HG02571 (cell line): ENCODE data around the gene ADGRG1.

Experiments used
- ATAC-seq: cut with Tn5 transposase; IDR thresholded peaks from one replicate; pipeline ENCODE4 v1.9.1; 2021; ENCODE audit warnings: mild to moderate bottlenecking, moderate library complexity; ENCODE audit not compliant: unreplicated experiment

The ADGRG1 gene

GRCh38 chr16:57633383-57634064 lies 5.1 kb downstream of the ADGRG1 start:
- ATAC-seq = no peak

DNA sequence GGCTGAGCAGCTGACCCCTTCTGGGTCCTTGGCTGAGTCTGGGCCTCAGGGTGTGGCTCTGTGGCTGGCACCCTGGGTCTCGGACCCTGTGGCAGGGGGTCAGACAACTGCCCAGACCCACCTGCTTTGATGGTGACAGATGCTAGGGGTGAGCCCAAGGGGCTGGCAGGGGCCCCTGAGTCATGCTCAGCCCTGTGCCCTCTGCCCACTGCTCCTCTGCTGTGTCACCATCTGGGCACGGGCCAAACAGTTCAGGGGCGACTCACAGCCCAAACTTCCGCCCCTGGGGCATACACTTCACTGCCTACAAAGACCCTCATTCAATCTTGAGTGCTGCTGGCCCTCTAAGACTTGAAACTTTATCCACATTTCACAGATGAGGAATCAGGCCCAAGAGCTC lies 5.7 kb downstream of the ADGRG1 start:
- ATAC-seq = no peak

GRCh38 chr16:57635266-57636097 lies 7.1 kb downstream of the ADGRG1 start:
- ATAC-seq = no peak

GRCh38 chr16:57636184-57636583 lies 7.8 kb downstream of the ADGRG1 start:
- no peak for ATAC-seq

DNA sequence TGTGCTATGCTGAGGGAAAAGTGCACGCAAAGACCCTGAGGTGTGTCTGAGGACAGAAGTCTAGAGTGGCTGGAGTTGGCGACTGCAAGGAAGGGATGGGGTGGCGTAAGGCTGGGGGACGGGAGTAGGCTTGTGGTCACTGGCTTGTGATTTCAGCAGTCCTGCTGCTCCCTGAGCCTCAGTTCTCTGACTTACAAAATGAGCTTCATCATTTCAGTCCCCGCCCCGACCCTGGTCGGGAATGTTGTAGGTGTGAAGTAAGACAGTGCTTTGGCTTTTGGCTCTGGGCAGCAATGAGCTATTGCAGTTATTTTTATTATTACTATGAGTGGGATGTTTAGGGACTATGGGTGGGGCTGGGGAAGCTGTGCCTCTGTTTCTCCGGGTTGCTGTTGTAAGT lies 8.6 kb downstream of the ADGRG1 start:
- ATAC-seq = no peak

DNA sequence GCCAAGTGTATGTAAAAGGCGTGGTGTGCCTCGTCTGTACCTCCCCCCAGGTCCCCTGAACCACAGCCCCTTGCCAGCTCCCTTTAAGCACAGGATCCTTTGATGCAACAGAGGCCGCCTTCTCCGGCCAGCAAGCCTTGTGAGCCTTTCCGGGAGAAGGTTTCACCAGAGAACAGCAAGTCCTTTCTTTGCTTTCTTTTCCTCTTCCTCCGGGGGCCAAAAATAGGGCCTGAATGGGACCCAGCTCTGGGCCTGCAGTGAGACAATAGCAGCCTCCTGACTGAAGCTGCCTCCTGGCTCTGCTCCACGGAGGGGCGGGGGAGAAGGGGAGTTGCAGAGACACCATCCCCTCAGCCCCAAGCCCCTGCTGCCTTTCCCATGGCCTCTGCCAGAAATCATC lies 9.0 kb downstream of the ADGRG1 start:
- ATAC-seq = no peak

- ATAC-seq = no peak
Observed at GRCh38 chr16:57637965-57638364, 9.5 kb downstream of the ADGRG1 start.

DNA sequence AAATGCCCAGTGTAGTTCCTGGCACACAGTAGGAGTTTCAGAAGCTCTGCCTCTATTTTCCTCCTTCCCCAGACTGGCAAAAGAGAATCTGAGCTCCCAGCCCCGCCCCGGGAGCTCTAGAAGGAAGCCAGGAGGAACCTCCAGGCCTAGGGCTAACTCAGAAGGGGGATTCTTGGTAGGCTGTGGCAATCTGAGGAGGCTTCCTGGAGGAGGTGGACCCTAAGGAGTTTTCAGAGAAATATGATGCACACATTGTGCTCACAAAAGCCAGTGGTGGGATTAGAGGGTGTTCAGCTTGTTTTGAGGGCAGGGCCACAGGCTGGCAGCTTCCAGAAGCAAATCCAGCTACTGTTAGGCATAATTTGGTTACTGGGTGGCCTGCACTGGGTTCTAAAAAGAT lies 10.0 kb downstream of the ADGRG1 start:
- no peak for ATAC-seq

- no peak for ATAC-seq
Observed at GRCh38 chr16:57639172-57639887, 10.9 kb downstream of the ADGRG1 start.

GRCh38 chr16:57640185-57640584 lies 11.8 kb downstream of the ADGRG1 start:
- ATAC-seq = no peak

DNA sequence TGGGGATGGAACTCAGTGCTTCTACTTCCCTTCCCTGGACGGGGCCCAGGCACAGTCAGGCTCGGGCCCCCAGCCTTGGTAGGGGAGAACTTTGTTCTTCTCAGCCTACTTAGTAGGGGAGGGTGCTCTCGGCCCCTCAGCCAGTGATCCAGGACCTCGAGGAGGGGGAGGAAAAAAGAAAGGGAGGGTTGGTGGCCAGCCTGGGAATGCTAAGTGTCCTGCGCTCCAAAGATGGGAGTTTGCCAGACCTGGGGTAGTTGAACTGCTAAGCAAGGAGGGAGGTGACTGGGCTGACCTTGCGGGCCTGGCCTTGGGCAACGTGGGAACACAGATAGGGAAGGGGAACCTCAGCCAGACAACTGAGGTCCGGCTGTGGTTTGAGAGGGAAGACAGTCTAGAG lies 12.2 kb downstream of the ADGRG1 start:
- ATAC-seq = no peak

GRCh38 chr16:57642160-57643135 lies 14.0 kb downstream of the ADGRG1 start:
- no peak for ATAC-seq

DNA sequence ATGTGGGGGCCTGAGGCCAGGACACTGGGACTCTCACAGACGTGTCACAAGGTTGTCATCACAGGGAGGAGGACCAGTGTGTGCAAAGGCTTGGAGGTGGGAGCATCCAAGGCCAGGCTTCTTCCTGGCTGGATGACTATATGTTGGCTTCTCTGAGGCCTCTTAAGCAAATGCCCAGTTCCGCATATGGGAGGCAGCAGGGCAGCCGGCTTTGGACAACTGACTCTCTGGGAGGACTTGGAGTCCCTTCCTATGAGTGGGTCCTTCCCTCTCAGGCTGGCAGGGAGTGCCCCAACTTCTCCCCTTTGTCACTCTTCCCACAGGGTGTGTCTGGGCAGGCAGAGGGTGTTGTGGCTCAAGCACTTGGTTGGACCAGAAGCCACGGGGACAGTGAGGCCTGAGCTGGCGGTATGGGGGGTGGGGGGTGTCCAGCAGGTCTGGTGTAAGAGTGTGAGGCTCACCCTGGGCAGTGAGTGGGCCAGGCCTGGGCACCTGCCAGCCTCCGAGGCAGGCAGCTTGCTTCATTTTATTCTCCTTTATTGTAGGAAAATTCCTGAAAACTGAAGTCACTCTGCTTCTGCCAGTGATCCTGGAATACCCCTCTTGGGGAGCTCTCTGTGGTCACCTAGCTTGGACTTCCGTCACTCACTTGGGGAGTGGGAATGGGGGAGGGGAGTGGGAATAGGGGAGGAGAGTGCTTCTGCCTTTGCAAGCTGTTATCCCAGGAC lies 14.9 kb downstream of the ADGRG1 start:
- no peak for ATAC-seq

DNA sequence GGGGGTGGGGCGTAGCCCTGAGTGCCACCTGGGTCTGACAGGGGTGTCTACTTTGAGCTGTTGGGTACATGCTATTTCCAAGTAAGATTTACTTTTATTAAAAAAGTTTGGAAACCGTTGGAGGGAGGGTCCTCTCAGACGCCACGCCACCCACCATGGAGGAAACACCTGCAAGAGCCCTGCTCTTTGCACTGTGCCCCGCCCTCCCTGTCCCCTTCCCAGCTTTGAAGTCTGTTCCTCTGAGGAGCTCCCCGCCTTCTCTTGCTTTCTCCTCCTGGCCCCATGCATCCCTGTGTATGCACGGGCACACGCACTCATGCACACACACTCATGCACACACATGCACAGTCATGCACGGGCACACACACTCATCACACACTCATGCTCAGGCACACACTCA lies 15.5 kb downstream of the ADGRG1 start:
- ATAC-seq = no peak

DNA sequence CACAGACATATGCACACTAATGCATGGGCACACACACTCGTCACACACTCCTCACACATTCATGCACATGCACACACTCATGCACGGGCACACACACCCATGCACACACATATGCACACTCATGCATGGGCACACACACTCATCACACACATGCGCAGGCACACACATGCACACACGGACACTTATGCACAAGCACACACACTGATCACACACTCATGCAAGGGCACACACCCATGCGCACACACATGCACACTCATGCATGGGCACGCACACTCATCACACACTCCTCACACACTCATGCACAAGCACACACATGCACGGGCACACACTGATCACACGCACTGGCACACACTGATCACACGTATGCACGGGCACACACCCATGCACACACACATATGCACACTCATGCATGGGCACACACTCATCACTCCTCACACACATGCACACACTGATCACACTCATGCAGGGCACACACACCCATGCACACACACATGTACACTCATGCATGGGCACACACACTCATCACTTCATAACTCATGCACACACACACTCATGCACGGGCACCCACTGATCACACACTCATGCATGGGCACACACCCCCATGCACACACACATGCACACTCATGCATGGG lies 16.1 kb downstream of the ADGRG1 start:
- ATAC-seq = no peak

DNA sequence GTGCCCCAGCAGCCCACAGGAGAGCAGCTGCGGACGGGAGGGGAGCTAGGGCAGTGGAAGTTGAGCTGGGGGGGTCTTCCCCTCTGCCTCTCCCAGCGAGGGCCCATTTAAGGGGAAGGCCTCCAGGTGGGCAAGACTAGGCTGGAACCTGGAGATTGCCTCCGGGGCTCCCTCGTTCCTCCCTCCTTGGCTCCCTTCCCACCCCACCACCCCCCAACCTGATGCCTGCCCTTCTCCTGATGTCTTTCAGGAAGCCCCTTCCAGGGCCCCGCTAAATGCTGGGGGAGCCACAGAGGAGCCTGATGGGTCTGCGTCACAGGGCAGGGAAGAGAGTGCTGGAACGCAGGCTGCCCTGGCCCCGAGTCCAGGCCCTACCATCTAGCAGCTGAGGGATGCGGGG lies 16.7 kb downstream of the ADGRG1 start:
- no peak for ATAC-seq

DNA sequence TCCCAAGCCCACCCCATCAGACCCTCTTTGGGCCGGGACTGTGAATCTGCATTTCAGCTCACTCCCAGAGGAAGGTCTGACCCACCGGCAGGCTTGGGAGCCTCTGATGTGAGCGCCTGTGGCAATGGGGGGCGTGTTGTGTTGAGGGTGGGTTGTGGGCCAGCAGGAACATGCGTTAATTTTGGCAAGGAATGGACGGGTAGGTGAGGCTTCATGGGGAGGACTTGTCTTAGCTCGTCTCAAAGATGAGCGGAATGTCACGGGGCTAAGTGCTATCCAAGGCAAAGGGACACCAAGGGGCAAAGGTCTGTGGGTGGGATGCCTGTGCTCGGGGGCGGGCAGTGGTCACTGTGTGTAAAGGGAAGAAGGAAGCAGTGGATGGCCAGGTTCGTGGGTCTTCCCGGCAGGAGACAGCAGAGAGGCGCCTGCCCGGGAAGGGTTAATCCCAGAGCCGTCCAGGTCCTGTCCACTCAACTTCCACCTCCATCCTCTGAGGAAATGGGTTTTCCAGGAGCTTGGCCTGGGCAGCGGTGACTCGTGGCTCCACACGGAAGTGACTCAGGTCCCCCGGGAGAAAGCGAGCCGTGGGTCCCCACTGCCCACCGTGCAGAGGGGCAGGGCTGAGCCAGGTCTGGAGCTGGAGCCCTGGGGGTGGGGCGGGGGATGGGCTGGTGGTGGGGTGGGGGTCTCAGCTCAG lies 17.4 kb downstream of the ADGRG1 start:
- no peak for ATAC-seq

- no peak for ATAC-seq
Observed at GRCh38 chr16:57646388-57647039, 18.1 kb downstream of the ADGRG1 start.
